Lung (tissue), 12 donors: ENCODE data around the gene ITGA7. TPM values are rescaled to one million over a fixed set of nuclear protein-coding genes. Genes with fewer than 3 reads are reported as not detected.
A peak's percentile ranks its signal among the peaks of the same experiment; 100 is the strongest.

Experiments
- ATAC-seq: fragments of 200-7000 bp; cut with Tn5 transposase; one replicate; pipeline ENCODE4 v1.9.1; 2020; ENCODE audit warnings: moderate number of reproducible peaks; ENCODE audit not compliant: insufficient read depth, low FRiP score
- DNase-seq, 3 donors: peaks; one replicate each; pipeline ENCODE4 v3.0.0-alpha.2; 2013 to 2017
- H3K27ac ChIP-seq, 2 donors: one replicate each; pipeline ENCODE4 v1.5.1; 2013; ENCODE audit warnings: mild to moderate bottlenecking in 2 of 2, moderate library complexity in 2 of 2, control low read depth in 1 of 2, inconsistent platforms in 1 of 2, low read depth in 1 of 2, low read length in 1 of 2
- H3K27me3 ChIP-seq, 3 donors: one replicate each; pipeline ENCODE4 v1.5.1; 2013; ENCODE audit warnings: low read length in 2 of 3; ENCODE audit not compliant: control insufficient read depth in 3 of 3, insufficient read depth in 3 of 3
- H3K36me3 ChIP-seq, 4 donors: one replicate each; pipeline ENCODE4 v1.5.1; 2013; ENCODE audit warnings: low read length in 4 of 4, mild to moderate bottlenecking in 1 of 4, moderate library complexity in 1 of 4; ENCODE audit not compliant: control insufficient read depth in 4 of 4, insufficient read depth in 4 of 4
- H3K4me1 ChIP-seq, 5 donors: one replicate each; pipeline ENCODE4 v1.5.1; 2013; ENCODE audit warnings: low read length in 5 of 5, mild to moderate bottlenecking in 2 of 5, moderate library complexity in 1 of 5; ENCODE audit not compliant: control insufficient read depth in 5 of 5, insufficient read depth in 5 of 5
- H3K4me3 ChIP-seq: one replicate; pipeline ENCODE4 v1.5.1; 2013; ENCODE audit warnings: mild to moderate bottlenecking, control low read depth, moderate library complexity
- H3K9ac ChIP-seq, 2 donors: one replicate each; pipeline ENCODE4 v1.5.1; 2013; ENCODE audit warnings: low read length in 2 of 2, control low read depth in 1 of 2; ENCODE audit not compliant: insufficient read depth in 1 of 2
- H3K9me3 ChIP-seq, 4 donors: one replicate each; pipeline ENCODE4 v1.5.1; 2013; ENCODE audit warnings: low read length in 3 of 4, mild to moderate bottlenecking in 1 of 4, moderate library complexity in 1 of 4; ENCODE audit not compliant: control insufficient read depth in 4 of 4, insufficient read depth in 3 of 4
- CTCF ChIP-seq: IDR thresholded peaks from 2 replicates; pipeline ENCODE4 v1.5.1; 2012; ENCODE audit warnings: mild to moderate bottlenecking; ENCODE audit errors: control extremely low read depth, extremely low read depth
- WGBS, 2 donors: extraction: QIAGEN DNeasy Blood & Tissue Kit; methylation state at CpG; one replicate each; pipeline ENCODE4 v1.1.7; 2013; 5-methylcytosine and 5-hydroxymethylcytosine counted together
- polyA plus RNA-seq, 2 donors: library from polyadenylated mRNA; stranded (reverse); fragments of 200-250 nt; gene quantifications; one replicate each; pipeline ENCODE4 v1.2.1, GENCODE V29; 2013
- total RNA-seq, 2 donors: library from RNA; depleted of rRNA in 1 of 2; stranded (reverse); fragments of >200 nt in 1 of 2; gene quantifications; one replicate each; pipeline ENCODE4 v1.2.1, GENCODE V29; 2014 to 2021
- donor health status: control.
- donor health status: control.
- donor health status: Bipolar disorder and iron deficiency.
- donor health status: healthy.
- donor health status: DM: yes; HTN: yes; CAD: no.

ITGA7 gene
- total and polyA plus RNA-seq, 4 donors, result 8.2 to 28.4 (median 17.7) TPM

- no peak for TF ChIP-seq CTCF
- Histone ChIP-seq H3K27ac (no peak overlapping the region), H3K9me3 (no peaks in the 10 kb centered on the region), H3K4me3 (no peak overlapping the region), H3K4me1 (peaks cover 2 to 46% (median 13%) of the 10 kb centered on the region in 5 donors), H3K27me3 (no peaks in the 10 kb centered on the region), H3K9ac (peak overlapping the region; percentile 43 to 84), H3K36me3 (no peaks in the 10 kb centered on the region)
- DNase-seq (peak; percentile 61 to 81 (median 77)), ATAC-seq (no peak)
- 18 to 23% methylated on average over 3 of the region's 3 CpGs for WGBS, 2 donors
Measured at GRCh38 chr12:55741931-55742680, 34.4 kb upstream of the ITGA7 start.

- Histone ChIP-seq H3K27me3 (no peaks in the 10 kb centered on the region), H3K9me3 (no peaks in the 10 kb centered on the region), H3K4me3 (no peak overlapping the region), H3K36me3 (no peaks in the 10 kb centered on the region), H3K27ac (no peak overlapping the region), H3K4me1 (peaks cover 0 to 32% (median 11%) of the 10 kb centered on the region in 5 donors), H3K9ac (no peak overlapping the region)
- ATAC-seq, result no peak
- WGBS, 2 donors, result 78 to 83% methylated on average over 2 of the region's 2 CpGs
- DNase-seq, result no peak
- TF ChIP-seq CTCF, result no peak
Measured at GRCh38 chr12:55739025-55739378, 31.3 kb upstream of the ITGA7 start.

- Histone ChIP-seq H3K27ac (peak overlapping the region; percentile 23 to 37), H3K4me3 (peak overlapping the region; percentile 24), H3K36me3 (no peaks in the 10 kb centered on the region), H3K9ac (peak overlapping the region; percentile 59 to 91), H3K4me1 (peaks cover 0 to 31% (median 11%) of the 10 kb centered on the region in 5 donors), H3K9me3 (no peaks in the 10 kb centered on the region), H3K27me3 (no peaks in the 10 kb centered on the region)
- TF ChIP-seq CTCF, result peak; percentile 96
- 1 to 4% methylated on average over 14 of the region's 14 CpGs for WGBS, 2 donors
- DNase-seq, result peak; percentile 94 to 97 (median 96)
- peak; percentile 72 for ATAC-seq
Measured at GRCh38 chr12:55738123-55739024, 30.7 kb upstream of the ITGA7 start.
